CD14-positive monocyte (primary cell): Measurements from ENCODE around the gene PDE6G. TPM values are rescaled to one million over a fixed set of nuclear protein-coding genes. Genes with fewer than 3 reads are reported as not detected.

Experiments
- DNase-seq, 3 donors: peaks; one replicate each; pipeline ENCODE4 v3.0.0-alpha.2; 2011 to 2022
- H2AFZ ChIP-seq: 2 replicates; pipeline ENCODE4 v1.6.0; 2012; ENCODE audit warnings: mild to moderate bottlenecking, low read depth, low read length, inconsistent platforms; ENCODE audit not compliant: insufficient read depth, poor library complexity, severe bottlenecking
- H3K27ac ChIP-seq, 2 donors: 1 replicate in 1 of 2; 2 replicates in 1 of 2; pipeline ENCODE4 v1.5.1; 2012 to 2013; ENCODE audit warnings: low read length in 2 of 2, control low read depth in 1 of 2, inconsistent platforms in 1 of 2, low read depth in 1 of 2, mild to moderate bottlenecking in 1 of 2
- H3K27me3 ChIP-seq, 2 donors: one replicate each; pipeline versions ENCODE4 v1.6.0 to v1.6.1; 2011 to 2013; ENCODE audit warnings: low read length in 2 of 2; ENCODE audit not compliant: control insufficient read depth in 2 of 2, insufficient read depth in 2 of 2
- H3K36me3 ChIP-seq, 2 donors: replicated peaks in 1 of 2; 1 replicate in 1 of 2; 2 replicates in 1 of 2; pipeline versions ENCODE4 v1.5.1 to v1.6.1; 2012 to 2013; ENCODE audit warnings: low read length in 2 of 2, control low read depth in 1 of 2, inconsistent platforms in 1 of 2, mild to moderate bottlenecking in 1 of 2; ENCODE audit not compliant: insufficient read depth in 2 of 2, control insufficient read depth in 1 of 2
- H3K4me1 ChIP-seq, 2 donors: 1 replicate in 1 of 2; 2 replicates in 1 of 2; pipeline versions ENCODE4 v1.5.1 to v1.6.1; 2012 to 2013; ENCODE audit warnings: low read length in 2 of 2, control low read depth in 1 of 2, inconsistent platforms in 1 of 2, mild to moderate bottlenecking in 1 of 2, moderate library complexity in 1 of 2; ENCODE audit not compliant: insufficient read depth in 2 of 2, control insufficient read depth in 1 of 2
- H3K4me2 ChIP-seq: replicated peaks from 2 replicates; pipeline ENCODE3; 2012; ENCODE audit warnings: low read length, moderate library complexity, mild to moderate bottlenecking; ENCODE audit not compliant: poor library complexity, severe bottlenecking; ENCODE audit errors: extremely low read depth
- H3K4me3 ChIP-seq, 3 experiments: fragments of 200-600 bp in 1 of 3; sonication (generic) in 1 of 3; replicated peaks in 1 of 3; 1 replicate in 2 of 3; 2 replicates in 1 of 3; pipeline ENCODE4 v1.5.1; 2011 to 2013; ENCODE audit warnings: low read length in 3 of 3, mild to moderate bottlenecking in 3 of 3, control low read depth in 2 of 3, low read depth in 2 of 3, inconsistent platforms in 1 of 3, moderate library complexity in 1 of 3
- H3K79me2 ChIP-seq: 2 replicates; pipeline ENCODE4 v1.6.0; 2012; ENCODE audit warnings: mild to moderate bottlenecking, control low read depth, inconsistent platforms, low read length, moderate library complexity; ENCODE audit not compliant: insufficient read depth
- H3K9ac ChIP-seq: 2 replicates; pipeline ENCODE4 v1.6.0; 2017; ENCODE audit warnings: low read length, mild to moderate bottlenecking; ENCODE audit not compliant: insufficient read depth, poor library complexity, severe bottlenecking
- H3K9me3 ChIP-seq, 2 donors: replicated peaks in 1 of 2; 1 replicate in 1 of 2; 2 replicates in 1 of 2; pipeline versions ENCODE4 v1.5.1 to v1.6.1; 2012 to 2013; ENCODE audit warnings: low read length in 2 of 2, control low read depth in 1 of 2; ENCODE audit not compliant: control insufficient read depth in 1 of 2, insufficient read depth in 1 of 2
- H4K20me1 ChIP-seq: 2 replicates; pipeline ENCODE4 v1.6.0; 2012; ENCODE audit warnings: mild to moderate bottlenecking, low read length, control low read depth, moderate library complexity; ENCODE audit not compliant: insufficient read depth
- H3K27ac Mint-ChIP-seq, 7 donors: one replicate each; pipeline ENCODE4 v1.8.0; 2020; ENCODE audit warnings: mild to moderate bottlenecking in 7 of 7, mixed read lengths in 7 of 7, moderate library complexity in 6 of 7, inconsistent platforms in 2 of 7
- H3K27me3 Mint-ChIP-seq, 3 donors: one replicate each; pipeline ENCODE4 v1.8.0; 2021 to 2022; ENCODE audit warnings: low read depth in 3 of 3, mild to moderate bottlenecking in 3 of 3, mixed read lengths in 3 of 3, moderate library complexity in 3 of 3, inconsistent platforms in 1 of 3
- H3K36me3 Mint-ChIP-seq, 2 donors: one replicate each; pipeline ENCODE4 v1.8.0; 2020; ENCODE audit warnings: mixed read lengths in 2 of 2, inconsistent platforms in 1 of 2, mild to moderate bottlenecking in 1 of 2
- H3K4me1 Mint-ChIP-seq: one replicate; pipeline ENCODE4 v1.8.0; 2020; ENCODE audit warnings: mild to moderate bottlenecking, mixed read lengths
- H3K4me3 Mint-ChIP-seq, 2 donors: one replicate each; pipeline ENCODE4 v1.8.0; 2020; ENCODE audit warnings: mild to moderate bottlenecking in 2 of 2, mixed read lengths in 2 of 2, moderate library complexity in 1 of 2
- H3K9me3 Mint-ChIP-seq, 7 donors: one replicate each; pipeline ENCODE4 v1.8.0; 2020 to 2022; ENCODE audit warnings: mixed read lengths in 7 of 7, mild to moderate bottlenecking in 6 of 7, moderate library complexity in 6 of 7, inconsistent platforms in 2 of 7
- CTCF ChIP-seq: fragments of 200-600 bp; IDR thresholded peaks from one replicate; pipeline ENCODE4 v1.8.0; 2022; ENCODE audit warnings: antibody characterized with exemption, mild to moderate bottlenecking
- WGBS: methylation state at CpG from one replicate; pipeline ENCODE4 v1.1.5; 2013; ENCODE audit warnings: missing lambda C conversion rate; ENCODE audit not compliant: insufficient coverage; 5-methylcytosine and 5-hydroxymethylcytosine counted together
- intact Hi-C, 2 donors: fragments of 100-400 bp; cut with micrococcal nuclease; formaldehyde crosslinking; loops; one replicate each; pipeline versions ENCODE4 v1.15.0 to v1.15.1; 2023
- polyA plus RNA-seq, 3 donors: library from polyadenylated mRNA; depleted of rRNA in 1 of 3; unstranded in 2 of 3; stranded (reverse) in 1 of 3; fragments of 300-500 nt in 2 of 3; fragments of >200 nt in 1 of 3; fragmentation: Illumina TruSeq in 2 of 3; gene quantifications; 1 replicate in 2 of 3; 2 replicates in 1 of 3; pipeline ENCODE4 v1.2.3, GENCODE V29; 2012 to 2021

PDE6G gene
- polyA plus RNA-seq, 3 donors = 8.9 to 12.0 (median 11.5) TPM

GRCh38 chr17:81616877-81617276 is 39.5 kb downstream of the PDE6G start:
- H3K79me2 ChIP-seq = peaks cover 67% of the 10 kb centered on the region
- H3K36me3 ChIP-seq = peaks cover 54 to 80% of the 10 kb centered on the region in 2 donors

GRCh38 chr17:81615401-81615930 is 40.9 kb downstream of the PDE6G start:
- Histone ChIP-seq H3K9me3 (no peaks in the 10 kb centered on the region), H3K4me3 (no peak overlapping the region), H4K20me1 (peaks cover 56% of the 10 kb centered on the region), H3K27ac (peak overlapping the region in 1 of 2 donors; percentile 26), H3K4me1 (peaks cover under 1 to 1% of the 10 kb centered on the region in 2 donors), H3K79me2 (peaks cover 64% of the 10 kb centered on the region), H3K36me3 (peaks cover 40 to 75% of the 10 kb centered on the region in 2 donors), H3K4me2 (no peak overlapping the region), H2AFZ (no peak overlapping the region), H3K27me3 (no peaks in the 10 kb centered on the region), H3K9ac (no peak overlapping the region)
- no peaks in the 10 kb centered on the region for H3K9me3 Mint-ChIP-seq
- intact Hi-C loops = no loop called here
- H3K27ac Mint-ChIP-seq = peak overlapping the region in 3 of 7 donors; percentile 26 to 30 (median 30)
- no peak for DNase-seq
- TF ChIP-seq CTCF = no peak
- H3K27me3 Mint-ChIP-seq = no peaks in the 10 kb centered on the region
- H3K4me3 Mint-ChIP-seq = no peak overlapping the region
- 100% methylated on average over 2 of the region's 4 CpGs for WGBS
- peaks cover under 1% of the 10 kb centered on the region for H3K4me1 Mint-ChIP-seq
- H3K36me3 Mint-ChIP-seq = peaks cover 54 to 88% of the 10 kb centered on the region in 2 donors

More at GRCh38 chr17:81616877-81617276, 39.5 kb downstream of the PDE6G start:
- Mint-ChIP-seq H3K4me1 (no peaks in the 10 kb centered on the region), H3K4me3 (no peak overlapping the region), H3K27me3 (no peaks in the 10 kb centered on the region), H3K27ac (peak overlapping the region in 2 of 7 donors; percentile 32 to 33), H3K36me3 (peaks cover 65 to 94% of the 10 kb centered on the region in 2 donors), H3K9me3 (no peaks in the 10 kb centered on the region)
- Histone ChIP-seq H3K9me3 (no peaks in the 10 kb centered on the region), H3K27me3 (no peaks in the 10 kb centered on the region), H3K4me3 (no peak overlapping the region), H3K9ac (no peak overlapping the region), H3K27ac (no peak overlapping the region), H3K4me2 (no peak overlapping the region), H4K20me1 (peaks cover 63% of the 10 kb centered on the region), H3K4me1 (no peaks in the 10 kb centered on the region), H2AFZ (no peak overlapping the region)
- 50% methylated on average over 4 of the region's 7 CpGs for whole genome bisulfite sequencing
- DNase-seq = no peak
- no peak for TF ChIP-seq CTCF
- intact Hi-C loops = no loop called here
